Fibroblast of skin of right quadriceps (primary cell): ENCODE results near the gene EYA2.

Source experiments
- DNase-seq: peaks from one replicate; pipeline ENCODE4 v3.0.0-alpha.2; 2013

Gene EYA2

DNA sequence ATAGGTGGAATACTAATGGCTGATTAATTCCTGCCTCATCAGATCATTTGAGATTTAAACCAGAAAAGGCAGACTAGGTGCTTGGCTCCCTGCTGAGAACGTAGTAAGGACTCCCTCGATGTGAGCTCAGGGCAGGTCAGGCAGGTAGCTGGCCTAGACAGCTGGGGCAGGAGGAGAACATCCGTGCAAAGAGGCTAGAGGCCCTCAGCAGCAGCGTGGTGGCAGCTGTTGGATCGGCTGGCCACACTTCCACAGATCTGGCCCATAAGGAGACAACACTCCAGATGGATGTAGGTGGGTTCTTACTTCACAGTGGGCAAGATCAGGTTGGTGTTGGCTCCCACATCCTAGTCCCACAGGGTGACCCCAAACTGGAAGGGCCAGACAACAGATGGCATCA is 38.5 kb downstream of the EYA2 start:
- DNase-seq = no peak

DNA sequence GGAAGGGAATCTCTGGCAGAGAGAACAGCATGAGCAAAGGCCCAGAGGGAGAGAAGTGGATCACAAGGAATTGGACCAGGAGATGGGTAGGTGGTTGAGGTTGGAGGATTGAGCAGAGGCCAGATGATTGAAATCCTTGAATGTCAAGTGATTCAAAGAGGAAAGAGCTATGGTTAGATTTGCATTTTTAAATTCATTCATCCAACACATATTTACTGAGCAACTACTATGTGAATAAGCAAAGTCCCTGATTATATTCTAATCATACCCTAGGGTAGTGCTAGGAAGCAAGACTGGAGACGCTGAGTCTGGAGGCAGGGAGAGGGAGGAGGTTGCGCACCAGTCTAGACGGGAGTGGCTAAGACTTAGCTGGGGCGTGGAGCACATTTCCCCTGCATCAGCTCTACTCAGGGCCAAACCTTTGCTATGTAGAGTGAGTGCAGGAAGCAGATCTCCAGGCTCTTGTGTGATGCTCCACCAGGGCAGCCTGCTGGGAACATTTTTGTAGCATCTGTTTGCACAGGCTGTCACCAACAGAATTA is 40.2 kb downstream of the EYA2 start:
- no peak for DNase-seq

GRCh38 chr20:46935394-46936017 is 40.9 kb downstream of the EYA2 start:
- DNase-seq = no peak

DNA sequence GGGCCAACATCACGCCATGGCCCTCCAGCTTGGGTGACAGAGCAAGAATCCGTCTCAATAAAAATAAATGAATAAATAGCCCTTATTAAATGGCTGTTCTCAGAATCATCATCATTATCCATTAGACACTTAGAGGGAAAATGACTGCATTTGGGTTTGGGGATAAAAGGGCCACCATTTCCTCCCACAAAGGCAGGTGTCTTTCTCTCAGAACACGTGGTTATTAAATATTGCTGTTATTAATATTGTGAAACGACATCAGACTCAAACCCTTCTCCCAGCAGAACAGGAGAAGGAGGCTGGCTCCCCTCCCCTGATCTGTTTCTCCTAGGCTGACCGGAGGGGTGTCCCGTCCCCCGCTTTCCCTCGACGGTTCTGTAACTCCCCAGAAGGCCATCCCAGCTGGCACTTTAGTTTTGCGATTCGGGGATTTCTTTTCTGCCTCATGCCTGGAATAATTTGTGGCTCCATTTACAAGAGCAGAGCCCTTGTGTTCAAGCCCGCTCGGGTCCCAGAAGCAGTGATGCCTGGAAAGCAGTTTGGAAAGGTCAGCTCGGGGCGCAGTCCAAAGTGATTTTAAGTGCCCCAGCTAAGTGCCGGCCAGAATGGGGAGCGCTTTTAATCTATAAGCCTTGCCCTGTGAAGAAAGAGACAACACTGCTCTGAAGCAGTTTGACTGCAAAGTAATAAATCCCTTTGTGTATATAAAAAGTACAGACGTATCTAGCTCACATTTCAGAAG is 41.9 kb downstream of the EYA2 start:
- no peak for DNase-seq

GRCh38 chr20:46937157-46937523 is 42.5 kb downstream of the EYA2 start:
- DNase-seq = no peak

DNA sequence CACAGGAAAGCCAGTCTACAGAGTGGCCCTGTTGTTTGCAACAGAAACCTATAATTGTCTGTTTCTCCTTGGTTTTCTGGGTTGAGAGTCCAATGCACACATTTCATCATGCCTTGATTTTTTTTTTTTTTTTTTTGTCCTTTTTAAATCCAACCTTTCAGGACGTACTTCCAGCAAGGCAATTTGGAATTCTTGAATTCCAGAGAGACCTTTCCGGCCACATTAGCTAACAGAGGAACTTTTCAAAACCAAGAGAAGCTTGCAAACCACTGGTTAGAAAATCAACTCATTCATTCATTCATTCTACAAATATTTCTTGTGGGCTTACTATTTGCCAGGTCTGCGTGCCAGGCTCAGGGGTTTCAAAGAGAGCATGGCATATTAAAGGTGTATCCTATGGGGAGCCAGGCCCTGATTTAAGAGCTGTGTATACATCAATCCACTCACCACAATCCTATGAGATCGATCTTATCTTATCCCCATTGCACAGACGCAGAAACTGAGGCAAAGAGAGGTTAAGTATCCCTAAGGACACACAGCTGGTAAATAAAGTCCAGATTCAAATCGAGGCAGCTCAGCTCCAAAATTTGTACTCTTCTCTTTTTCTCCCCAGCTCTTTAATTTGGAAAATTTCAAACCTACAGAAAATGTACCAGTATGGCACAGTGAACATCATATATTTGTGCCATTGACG is 43.0 kb downstream of the EYA2 start:
- DNase-seq = no peak

DNA sequence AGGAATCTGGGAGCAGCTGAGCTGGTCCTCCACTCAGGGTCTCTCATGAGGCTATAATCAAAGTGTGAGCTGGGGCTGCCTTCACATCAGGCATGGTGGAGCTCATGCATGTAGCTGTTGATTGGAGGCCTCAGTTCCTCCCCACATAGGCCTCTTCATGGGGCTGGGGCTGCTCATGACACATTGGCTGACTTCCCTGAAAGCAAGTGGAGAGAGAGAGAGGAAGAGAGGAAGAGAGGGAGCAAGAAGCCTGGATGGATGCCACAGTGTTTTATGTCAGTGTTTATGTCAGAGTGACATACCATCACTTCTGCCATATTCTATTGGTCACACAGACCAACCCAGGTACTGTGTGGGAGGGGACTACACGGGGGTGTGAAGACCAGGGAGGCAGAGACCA is 43.8 kb downstream of the EYA2 start:
- DNase-seq = peak; percentile 17

DNA sequence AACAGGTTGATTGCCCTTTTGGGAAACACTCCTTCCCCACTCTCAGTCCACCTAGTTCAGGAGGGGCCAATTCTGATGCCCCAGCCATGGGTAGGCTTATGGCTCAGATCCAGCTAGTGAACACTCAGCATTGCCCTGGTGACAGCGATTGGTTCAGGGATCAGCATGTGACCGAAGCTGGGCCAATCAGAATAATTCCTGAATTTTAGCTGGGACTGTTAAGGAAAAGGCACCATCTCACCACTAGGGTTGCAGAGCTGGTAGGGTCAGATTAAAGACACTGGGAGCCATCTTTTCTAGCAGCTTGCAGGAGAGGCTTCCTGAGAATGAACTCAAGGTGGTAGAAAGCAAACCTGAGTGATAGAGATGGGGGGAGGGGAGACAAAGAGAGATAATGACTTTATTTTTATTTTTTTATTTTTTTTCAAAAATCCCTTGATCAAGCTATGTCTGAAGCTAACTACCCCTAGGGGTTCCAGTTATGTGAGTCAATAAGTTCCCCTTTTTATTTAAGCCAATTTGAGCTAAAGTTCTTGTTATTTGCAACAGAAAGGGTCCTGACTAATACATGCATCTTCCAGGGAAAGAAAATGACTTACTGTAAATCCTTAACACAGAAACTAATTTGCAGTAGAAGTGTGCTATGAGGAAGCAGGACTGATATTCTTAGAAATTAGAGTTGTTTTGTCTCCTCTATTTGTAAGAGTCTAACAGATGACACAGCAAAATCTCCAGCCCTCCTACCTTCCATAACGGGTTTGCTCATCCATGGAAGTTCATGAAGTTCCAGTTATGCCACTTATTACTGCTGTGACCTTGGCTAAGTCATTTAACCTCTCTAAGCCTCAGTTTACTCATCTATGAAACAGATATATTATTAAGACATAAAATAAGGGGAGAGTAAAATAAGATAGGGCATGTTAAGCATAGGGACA is 44.7 kb downstream of the EYA2 start:
- DNase-seq = peak; percentile 14

- DNase-seq = no peak
These were observed 46.0 kb downstream of the EYA2 start for GRCh38 chr20:46940616-46941015.

DNA sequence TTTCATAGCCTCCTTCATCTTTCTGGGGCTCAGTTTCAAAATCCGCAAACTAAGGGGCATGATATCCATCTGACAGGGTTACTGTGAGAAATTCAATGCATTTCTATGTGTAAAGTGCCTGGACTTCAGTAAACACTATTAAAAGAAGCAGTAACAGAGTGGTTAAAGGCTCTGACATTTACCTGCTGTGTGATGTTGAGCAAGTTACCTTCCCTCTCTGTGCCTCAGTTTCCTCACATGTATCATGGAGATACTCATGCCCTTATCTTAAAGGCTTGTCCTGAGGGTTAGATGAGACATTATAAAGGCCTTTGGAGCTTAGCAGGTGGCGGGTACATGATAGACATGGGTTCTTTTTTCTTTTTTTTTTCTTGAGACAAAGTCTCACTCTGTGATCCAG is 46.8 kb downstream of the EYA2 start:
- no peak for DNase-seq

DNA sequence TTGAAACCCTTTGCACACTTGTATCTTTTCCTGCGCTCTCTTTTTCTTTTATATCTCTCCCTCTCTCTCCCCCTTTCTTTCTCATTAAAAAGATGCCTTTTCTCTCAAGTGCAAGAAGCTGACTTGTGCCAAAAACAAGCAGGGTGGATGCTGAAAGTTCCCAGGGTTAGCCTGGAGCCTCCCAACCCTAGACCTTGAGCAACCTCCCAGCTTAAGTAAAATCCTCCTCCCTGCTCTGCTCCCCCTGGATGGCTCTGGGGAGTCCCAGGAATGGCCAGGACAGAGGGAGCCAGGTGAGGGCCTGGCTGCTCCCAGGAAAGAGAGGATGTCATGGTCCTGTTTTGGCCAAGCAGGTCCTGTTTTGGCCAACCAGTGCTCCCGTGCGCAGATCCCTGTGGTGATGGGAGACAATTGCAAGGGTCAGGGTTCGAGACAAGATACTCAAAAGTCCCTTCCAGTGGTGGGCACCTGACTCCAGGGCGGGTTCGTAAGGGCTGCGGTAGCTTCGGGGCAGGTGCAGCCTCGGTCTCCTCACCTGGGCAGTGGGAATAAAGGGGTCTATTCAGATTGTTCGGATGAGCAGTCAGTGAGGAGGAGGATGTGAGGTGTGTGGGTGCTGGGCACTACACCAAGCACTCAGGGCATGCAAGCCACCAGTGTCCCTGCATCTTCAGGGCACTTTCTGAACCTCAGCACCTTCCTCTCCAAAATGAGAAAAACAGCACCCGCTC is 49.4 kb downstream of the EYA2 start:
- DNase-seq = no peak

GRCh38 chr20:46945465-46945864 is 50.8 kb downstream of the EYA2 start:
- no peak for DNase-seq

DNA sequence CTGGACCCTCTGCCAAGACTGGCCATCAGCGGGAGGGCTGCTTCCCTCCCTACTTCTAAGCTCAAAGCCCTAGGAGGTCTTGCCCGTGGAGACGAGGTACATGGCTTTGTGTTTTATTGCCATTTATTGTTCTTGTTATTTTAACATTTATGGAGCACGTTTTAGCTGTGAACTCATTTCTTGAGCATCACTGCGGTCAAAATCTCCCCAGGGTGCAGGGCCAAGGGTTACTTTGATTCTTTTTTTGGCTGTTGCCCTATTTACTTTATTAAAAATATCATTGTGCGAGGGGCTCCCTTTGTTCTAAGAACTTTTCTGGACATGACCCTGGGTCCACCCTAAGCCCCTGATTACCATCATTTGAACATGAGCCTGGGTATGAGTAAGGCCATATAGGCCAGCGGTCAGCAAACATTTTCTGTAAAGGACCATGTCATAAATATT is 51.6 kb downstream of the EYA2 start:
- peak; percentile 25 for DNase-seq

DNA sequence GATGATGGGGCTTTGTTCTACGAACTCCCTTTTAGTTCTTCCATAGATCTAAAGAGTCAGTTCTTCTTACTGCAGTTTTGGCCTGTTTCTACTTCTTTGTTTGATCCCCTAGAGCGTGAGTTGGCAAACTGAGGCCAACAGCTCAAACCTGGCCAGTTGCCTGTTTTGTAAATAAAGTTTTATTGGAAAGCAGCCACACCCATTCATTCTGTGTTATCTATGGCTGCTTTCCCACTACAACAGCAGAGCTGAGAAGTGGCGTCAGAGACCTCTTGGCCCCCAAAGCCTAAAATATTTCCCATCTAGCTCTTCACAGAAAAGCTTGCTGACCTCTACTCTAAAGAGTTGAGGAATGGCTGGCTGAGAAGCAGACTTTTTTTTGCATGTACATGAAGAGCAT is 52.2 kb downstream of the EYA2 start:
- DNase-seq = peak; percentile 13

- no peak for DNase-seq
These were observed 53.4 kb downstream of the EYA2 start for GRCh38 chr20:46948081-46948480.

DNA sequence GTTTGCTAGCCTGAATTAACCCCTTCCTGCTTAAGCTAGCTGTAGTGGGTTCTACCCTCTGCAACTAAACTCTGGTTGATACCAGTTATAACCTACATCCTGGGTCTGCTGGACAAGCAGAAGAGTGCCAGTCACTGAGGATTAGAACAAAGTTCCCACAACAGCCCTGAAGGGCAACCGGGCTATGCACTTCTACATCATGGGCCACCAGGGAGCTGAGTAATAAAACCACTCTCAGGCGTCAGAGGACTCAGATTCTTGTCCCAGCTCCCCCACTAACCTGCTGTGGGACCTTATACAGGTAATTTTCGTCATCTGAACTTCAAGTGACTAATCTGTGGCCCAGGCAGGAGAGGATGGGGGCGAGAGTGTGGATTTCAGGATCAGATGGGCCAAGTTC is 56.8 kb downstream of the EYA2 start:
- peak; percentile 50 for DNase-seq

GRCh38 chr20:46951840-46952497 is 57.3 kb downstream of the EYA2 start:
- peak; percentile 68 for DNase-seq

- DNase-seq = no peak
These were observed 59.0 kb downstream of the EYA2 start for GRCh38 chr20:46953596-46953995.

DNA sequence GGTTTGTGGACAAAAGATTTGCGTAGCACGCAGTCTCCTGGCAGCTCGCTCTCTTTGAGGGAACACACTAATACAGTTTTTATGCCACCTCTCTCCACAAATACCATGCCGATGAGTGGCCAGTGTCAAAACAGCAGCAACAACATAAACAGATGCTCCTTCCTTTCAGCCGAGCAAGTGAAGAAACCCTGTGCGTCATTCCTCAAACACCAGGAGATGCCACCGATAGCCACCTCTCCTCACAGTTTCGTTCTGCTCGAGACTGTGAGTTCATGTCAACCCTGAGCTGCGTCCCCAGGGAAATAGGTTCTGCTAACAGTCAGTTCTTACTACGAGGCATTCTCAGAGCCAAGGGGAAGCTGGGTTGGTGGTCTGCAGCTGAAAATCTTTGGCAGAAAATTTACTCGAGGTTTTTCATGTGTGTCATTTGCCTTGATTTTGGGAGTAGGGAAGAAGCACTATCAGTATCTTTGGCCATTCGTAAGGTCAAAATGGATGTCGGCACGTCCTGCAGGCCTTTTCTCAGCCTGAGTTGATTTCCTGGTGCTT is 59.9 kb downstream of the EYA2 start:
- DNase-seq = peak; percentile 97

DNA sequence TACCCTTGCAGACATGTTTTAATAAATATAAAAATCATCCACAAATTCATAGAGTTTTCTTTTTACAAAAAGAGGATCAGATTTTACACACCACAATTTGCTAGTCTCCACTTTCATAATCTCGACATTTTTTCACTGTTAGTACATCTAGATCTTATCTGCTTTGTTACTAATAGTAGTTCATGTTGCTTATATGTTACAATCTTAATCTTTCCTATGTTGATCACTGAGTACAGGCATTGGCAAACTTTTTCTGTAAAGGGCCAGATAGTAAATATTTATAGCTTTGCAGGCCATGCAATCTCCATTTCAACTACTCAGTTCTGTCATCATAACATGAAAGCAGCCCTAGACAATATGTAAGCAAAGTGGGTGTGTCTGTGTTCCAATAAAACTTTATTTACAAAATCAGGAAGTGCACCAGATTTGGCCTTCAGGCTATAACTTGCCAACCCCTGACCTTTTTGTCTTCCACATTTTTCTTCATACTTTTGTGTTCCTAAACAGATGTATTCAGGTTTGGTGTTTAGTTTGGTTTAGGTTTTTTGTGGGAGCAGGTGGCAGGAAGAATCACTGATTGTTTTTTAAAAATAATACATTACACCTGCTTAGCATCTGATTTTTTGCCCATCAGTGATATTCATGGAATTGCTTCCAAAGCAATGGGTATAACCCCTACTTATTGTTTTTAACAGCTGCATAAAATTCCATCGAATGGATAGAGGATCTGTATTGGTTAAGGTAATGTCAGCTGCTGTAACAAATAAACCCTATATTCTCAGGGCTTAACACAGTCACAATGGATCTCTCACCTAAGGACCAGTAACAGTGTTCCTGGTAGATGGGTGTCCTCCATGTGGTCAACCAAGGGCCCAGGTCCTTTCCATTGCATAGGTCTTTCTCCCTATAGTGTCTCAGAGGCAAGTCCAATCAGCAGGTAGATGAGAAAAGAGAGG is 61.2 kb downstream of the EYA2 start:
- DNase-seq = peak; percentile 31
